Parathyroid adenoma (tissue), 2 donors: ENCODE data around the gene OR5M3.

ENCODE experiments used
- H2AFZ ChIP-seq: fragments of 300-600 bp; sonication (generic); one replicate; pipeline ENCODE4 v1.7.0; 2017; ENCODE audit warnings: antibody characterized with exemption, mild to moderate bottlenecking
- H3K27ac ChIP-seq: fragments of 300-600 bp; sonication (generic); one replicate; pipeline ENCODE4 v1.7.0; 2017
- H3K27me3 ChIP-seq: fragments of 300-600 bp; sonication (generic); one replicate; pipeline ENCODE4 v1.7.0; 2017; ENCODE audit warnings: low read length; ENCODE audit not compliant: control insufficient read depth, insufficient read depth
- H3K36me3 ChIP-seq: fragments of 300-600 bp; sonication (generic); one replicate; pipeline ENCODE4 v1.7.0; 2017; ENCODE audit warnings: low read length; ENCODE audit not compliant: control insufficient read depth, insufficient read depth
- H3K4me1 ChIP-seq: fragments of 300-600 bp; sonication (generic); one replicate; pipeline ENCODE4 v1.7.0; 2017; ENCODE audit warnings: control low read depth
- H3K4me2 ChIP-seq: fragments of 300-600 bp; sonication (generic); one replicate; pipeline ENCODE4 v1.7.0; 2017; ENCODE audit warnings: low read length
- H3K4me3 ChIP-seq: fragments of 300-600 bp; sonication (generic); one replicate; pipeline ENCODE4 v1.7.0; 2017; ENCODE audit warnings: low read depth, low read length
- H3K79me2 ChIP-seq: fragments of 300-600 bp; sonication (generic); one replicate; pipeline ENCODE4 v1.7.0; 2017; ENCODE audit warnings: control low read depth
- H3K9ac ChIP-seq: fragments of 300-600 bp; sonication (generic); one replicate; pipeline ENCODE4 v1.7.0; 2017; ENCODE audit warnings: mild to moderate bottlenecking
- H3K9me3 ChIP-seq: fragments of 300-600 bp; sonication (generic); one replicate; pipeline ENCODE4 v1.7.0; 2017; ENCODE audit warnings: low read length; ENCODE audit not compliant: control insufficient read depth
- TF ChIP-seq, protein P1 (sequence below): fragments of 300-600 bp; sonication (generic); IDR thresholded peaks from one replicate; pipeline ENCODE4 v1.7.0; 2017; ENCODE audit warnings: antibody characterized with exemption, mild to moderate bottlenecking
- donor health status: primary hyperparathyroidism.

The OR5M3 gene

DNA sequence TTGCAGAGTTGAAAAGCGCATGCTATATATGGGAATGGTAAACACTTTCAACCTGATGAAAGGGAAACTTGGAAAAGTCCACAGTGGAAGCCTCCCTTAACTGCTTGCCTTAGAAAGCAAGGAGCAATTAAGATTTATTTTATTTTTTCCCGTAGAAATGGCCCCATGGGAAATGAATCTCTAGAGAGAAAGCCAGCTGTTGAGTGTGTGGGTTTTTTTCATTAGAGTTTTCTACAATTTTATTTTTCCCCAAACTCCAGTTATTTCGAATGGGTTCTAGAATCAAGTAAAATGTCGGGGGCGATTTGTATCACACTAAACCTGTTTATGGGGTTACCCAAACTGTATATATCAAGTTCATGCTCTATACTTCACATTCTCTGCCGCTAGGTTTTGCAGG is at the start of gene OR5M3:
Gene OR5M3 (minus strand): TSS at position 101 of the 400 bp plus-strand sequence. CDS start 2,855 bp downstream, outside the sequence.
- Histone ChIP-seq H3K9me3 (no peaks in the 10 kb centered on the region), H3K27ac (no peak within 1 kb of the TSS), H3K9ac (no peak within 1 kb of the TSS), H3K27me3 (no peaks in the 10 kb centered on the region), H3K4me2 (no peak within 1 kb of the TSS), H3K4me1 (no peaks in the 10 kb centered on the region), H2AFZ (no peak within 1 kb of the TSS), H3K4me3 (no peak within 1 kb of the TSS), H3K79me2 (no peaks in the 10 kb centered on the region), H3K36me3 (no peaks in the 10 kb centered on the region)
- TF ChIP-seq, protein P1, sequence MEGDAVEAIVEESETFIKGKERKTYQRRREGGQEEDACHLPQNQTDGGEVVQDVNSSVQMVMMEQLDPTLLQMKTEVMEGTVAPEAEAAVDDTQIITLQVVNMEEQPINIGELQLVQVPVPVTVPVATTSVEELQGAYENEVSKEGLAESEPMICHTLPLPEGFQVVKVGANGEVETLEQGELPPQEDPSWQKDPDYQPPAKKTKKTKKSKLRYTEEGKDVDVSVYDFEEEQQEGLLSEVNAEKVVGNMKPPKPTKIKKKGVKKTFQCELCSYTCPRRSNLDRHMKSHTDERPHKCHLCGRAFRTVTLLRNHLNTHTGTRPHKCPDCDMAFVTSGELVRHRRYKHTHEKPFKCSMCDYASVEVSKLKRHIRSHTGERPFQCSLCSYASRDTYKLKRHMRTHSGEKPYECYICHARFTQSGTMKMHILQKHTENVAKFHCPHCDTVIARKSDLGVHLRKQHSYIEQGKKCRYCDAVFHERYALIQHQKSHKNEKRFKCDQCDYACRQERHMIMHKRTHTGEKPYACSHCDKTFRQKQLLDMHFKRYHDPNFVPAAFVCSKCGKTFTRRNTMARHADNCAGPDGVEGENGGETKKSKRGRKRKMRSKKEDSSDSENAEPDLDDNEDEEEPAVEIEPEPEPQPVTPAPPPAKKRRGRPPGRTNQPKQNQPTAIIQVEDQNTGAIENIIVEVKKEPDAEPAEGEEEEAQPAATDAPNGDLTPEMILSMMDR = no peak

DNA sequence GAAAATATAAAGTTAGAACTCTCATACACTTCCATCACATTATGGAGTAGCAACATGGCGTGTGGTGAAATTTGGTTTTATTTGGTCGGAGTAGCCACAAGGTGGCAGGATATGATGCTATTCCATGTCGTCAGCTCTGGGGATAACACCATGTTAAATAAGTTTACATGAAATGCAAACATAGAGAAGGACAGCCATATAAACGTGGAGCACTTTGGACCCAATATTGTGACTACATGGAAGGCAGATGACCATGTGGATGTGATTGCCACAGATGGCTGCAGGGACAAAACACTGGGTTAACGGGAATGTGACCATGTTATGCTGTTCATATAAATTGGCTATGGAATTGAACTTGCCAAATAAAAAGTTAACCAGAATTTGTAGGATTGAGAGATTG is 48.9 kb upstream of the OR5M3 start:
- no peaks in the 10 kb centered on the region for H3K9me3 ChIP-seq
- H3K9ac ChIP-seq = no peak overlapping the region
- no peak overlapping the region for H3K4me2 ChIP-seq
- no peak overlapping the region for H2AFZ ChIP-seq
- H3K36me3 ChIP-seq = no peaks in the 10 kb centered on the region
- H3K27me3 ChIP-seq = no peaks in the 10 kb centered on the region
- TF ChIP-seq, protein P1 = no peak
- H3K4me1 ChIP-seq = no peaks in the 10 kb centered on the region
- no peak overlapping the region for H3K27ac ChIP-seq
- H3K79me2 ChIP-seq = no peaks in the 10 kb centered on the region
- no peak overlapping the region for H3K4me3 ChIP-seq

DNA sequence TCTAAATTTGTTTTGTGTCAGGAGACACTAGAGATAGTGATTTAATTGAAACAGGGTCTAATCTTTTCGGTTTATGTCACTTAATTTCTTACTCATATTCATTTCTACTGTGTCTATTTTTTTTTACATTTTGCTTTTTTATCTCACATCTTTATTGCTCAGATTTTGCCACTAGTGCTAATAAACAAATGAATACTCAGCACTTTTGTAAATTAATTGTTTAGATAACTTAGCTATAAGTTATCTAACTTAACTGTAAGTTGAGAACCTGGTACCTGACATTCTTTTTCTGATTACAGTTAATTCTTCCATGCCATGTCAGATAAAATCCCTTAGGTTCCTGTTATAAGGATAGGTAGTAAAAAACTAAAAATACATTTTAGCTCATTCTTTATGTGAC is 40.1 kb upstream of the OR5M3 start:
- Histone ChIP-seq H3K27ac (no peak overlapping the region), H3K4me2 (no peak overlapping the region)

DNA sequence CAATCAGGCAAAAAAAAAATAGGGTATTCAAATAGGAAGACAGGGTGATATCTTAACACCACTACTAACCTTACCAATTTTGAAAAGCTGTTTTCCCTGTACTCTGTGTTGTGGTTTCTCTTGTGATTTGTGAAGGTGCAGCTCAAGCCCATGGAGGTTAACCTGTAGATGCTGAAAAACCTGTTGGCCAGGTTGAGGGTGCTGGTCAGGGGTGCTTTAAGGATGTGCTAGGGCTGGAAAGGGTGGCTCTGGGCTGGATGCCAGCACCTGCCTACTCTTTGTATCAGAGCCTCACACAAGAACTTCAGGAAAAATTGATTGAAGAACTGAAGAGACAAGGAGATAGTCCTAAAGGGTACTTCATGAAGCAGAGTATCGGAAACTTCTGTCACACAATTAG is 36.3 kb upstream of the OR5M3 start:
- no peak overlapping the region for H2AFZ ChIP-seq
- H3K27me3 ChIP-seq = no peaks in the 10 kb centered on the region
- no peak overlapping the region for H3K27ac ChIP-seq
- no peaks in the 10 kb centered on the region for H3K36me3 ChIP-seq
- TF ChIP-seq, protein P1 = no peak
- H3K9ac ChIP-seq = no peak overlapping the region
- H3K4me2 ChIP-seq = no peak overlapping the region
- no peaks in the 10 kb centered on the region for H3K79me2 ChIP-seq
- H3K9me3 ChIP-seq = no peaks in the 10 kb centered on the region
- no peak overlapping the region for H3K4me3 ChIP-seq
- H3K4me1 ChIP-seq = no peaks in the 10 kb centered on the region

More for the DNA sequence above, 40.1 kb upstream of the OR5M3 start:
- Histone ChIP-seq H3K27me3 (no peaks in the 10 kb centered on the region), H3K9ac (no peak overlapping the region), H3K4me3 (no peak overlapping the region), H3K4me1 (no peaks in the 10 kb centered on the region), H3K36me3 (no peaks in the 10 kb centered on the region), H3K79me2 (no peaks in the 10 kb centered on the region), H2AFZ (no peak overlapping the region), H3K9me3 (no peaks in the 10 kb centered on the region)
- TF ChIP-seq, protein P1 = no peak

DNA sequence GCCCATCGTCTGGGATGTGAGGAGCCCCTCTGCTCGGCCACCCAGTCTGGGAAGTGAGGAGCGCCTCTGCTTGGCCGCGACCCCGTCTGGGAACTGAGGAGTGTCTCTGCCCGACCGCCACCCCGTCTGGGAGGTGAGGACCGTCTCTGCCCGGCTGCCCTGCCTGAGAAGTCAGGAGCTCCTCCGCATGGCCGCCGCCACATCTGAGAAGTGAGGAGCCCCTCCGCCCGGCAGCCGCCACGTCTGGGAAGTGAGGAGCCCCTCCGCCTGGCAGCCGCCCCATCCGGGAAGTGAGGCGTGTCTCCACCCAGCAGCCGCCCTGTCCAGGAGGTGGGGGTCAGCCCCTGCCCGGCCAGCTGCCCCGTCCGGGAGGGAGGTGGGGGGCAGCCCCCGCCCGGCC is 23.9 kb upstream of the OR5M3 start:
- TF ChIP-seq, protein P1 = no peak
- Histone ChIP-seq H3K4me1 (no peaks in the 10 kb centered on the region), H3K36me3 (no peaks in the 10 kb centered on the region), H3K4me3 (no peak overlapping the region), H3K27me3 (no peaks in the 10 kb centered on the region), H3K27ac (no peak overlapping the region), H2AFZ (no peak overlapping the region), H3K9ac (no peak overlapping the region), H3K4me2 (no peak overlapping the region), H3K79me2 (no peaks in the 10 kb centered on the region), H3K9me3 (no peaks in the 10 kb centered on the region)
